Neural progenitor cell (in vitro differentiated cells): ENCODE data around the gene GPATCH4.

Experiments used
- CTCF ChIP-seq: fragments of 200-600 bp; sonication (generic); IDR thresholded peaks from 2 replicates; pipeline ENCODE4 v1.5.1; 2017; ENCODE audit warnings: antibody characterized with exemption, mild to moderate bottlenecking
- EZH2 ChIP-seq: fragments of 200-600 bp; sonication (generic); IDR thresholded peaks from 2 replicates; pipeline ENCODE4 v1.6.1; 2017; ENCODE audit warnings: antibody characterized with exemption, mild to moderate bottlenecking, moderate library complexity

DNA sequence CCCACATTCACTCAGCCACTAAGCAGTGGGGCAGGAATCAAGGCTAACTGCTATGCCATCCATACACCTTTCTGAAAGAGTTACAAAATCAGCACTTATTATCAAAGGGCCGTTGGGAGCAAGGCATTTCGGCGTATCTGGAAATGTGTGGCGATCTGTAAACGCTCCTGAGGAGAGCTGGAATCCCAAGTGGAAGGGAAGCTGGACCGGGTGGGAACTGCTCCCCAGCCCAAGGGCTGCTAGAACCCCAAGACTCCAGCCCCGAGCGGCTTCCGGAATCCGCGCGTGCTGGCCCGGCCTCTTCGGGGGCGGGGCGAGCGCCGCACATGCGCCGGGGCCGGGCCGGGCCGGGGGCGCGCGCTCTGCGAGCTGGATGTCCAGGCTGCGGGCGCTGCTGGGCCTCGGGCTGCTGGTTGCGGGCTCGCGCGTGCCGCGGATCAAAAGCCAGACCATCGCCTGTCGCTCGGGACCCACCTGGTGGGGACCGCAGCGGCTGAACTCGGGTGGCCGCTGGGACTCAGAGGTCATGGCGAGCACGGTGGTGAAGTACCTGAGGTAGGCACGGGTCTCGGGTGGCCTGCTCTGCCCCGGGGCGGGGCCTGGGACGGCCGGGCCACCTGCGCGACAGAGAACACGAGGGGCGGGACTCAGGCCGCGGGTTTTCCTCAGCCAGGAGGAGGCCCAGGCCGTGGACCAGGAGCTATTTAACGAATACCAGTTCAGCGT is 9.7 kb downstream of the GPATCH4 start, which contains the start of gene NAXE:
- TF ChIP-seq CTCF (no peak), EZH2 (no peak)
